PC-3 (cell line): ENCODE measurements around the gene HOXB2. TPM values are rescaled to one million over a fixed set of nuclear protein-coding genes. Genes with fewer than 3 reads are reported as not detected.

Source experiments
- ATAC-seq: fragments of 200-7000 bp; cut with Tn5 transposase; 2 replicates; pipeline ENCODE4 v1.9.1; 2020; ENCODE audit warnings: mild to moderate bottlenecking, moderate library complexity
- BruUV-seq: library from RNA; stranded (reverse); fragments of 400-500 nt; replicated peaks from 2 replicates; lab custom pipeline; 2021; lab: Mats Ljungman, UMichigan
- CTCF ChIA-PET: fragments of 300-600 bp; sonication (Branson Sonifier 250); formaldehyde crosslinking; loops from one replicate; lab custom pipeline; 2022; ENCODE audit warnings: antibody characterized with exemption; lab: Charles Lee
- POLR2A ChIA-PET: fragments of 300-600 bp; sonication (Branson Sonifier 250); formaldehyde crosslinking; loops from one replicate; lab custom pipeline; 2022; ENCODE audit warnings: antibody characterized with exemption; ENCODE audit not compliant: unreplicated experiment; lab: Charles Lee
- DNase-seq: peaks from one replicate; pipeline ENCODE4 v3.0.0-alpha.2; 2015
- H2AFZ ChIP-seq: fragments of 300-600 bp; sonication (generic); 2 replicates; pipeline ENCODE4 v1.6.0; 2016; ENCODE audit warnings: antibody characterized with exemption, low read length
- H3F3A ChIP-seq: fragments of 300-600 bp; sonication (generic); one replicate; pipeline ENCODE4 v1.6.0; 2017; ENCODE audit warnings: antibody characterized with exemption, low read length, control low read depth, mild to moderate bottlenecking; ENCODE audit not compliant: unreplicated experiment
- H3K27ac ChIP-seq: fragments of 300-600 bp; sonication (generic); 2 replicates; pipeline ENCODE4 v1.5.1; 2016; ENCODE audit warnings: mild to moderate bottlenecking, low read length
- H3K27me3 ChIP-seq: fragments of 300-600 bp; sonication (generic); 2 replicates; pipeline ENCODE4 v1.6.1; 2016; ENCODE audit warnings: low read length, mixed read lengths
- H3K36me3 ChIP-seq: fragments of 300-600 bp; sonication (generic); 2 replicates; pipeline ENCODE4 v1.6.1; 2016; ENCODE audit warnings: low read depth, mixed run types, low read length, mixed read lengths
- H3K4me1 ChIP-seq: fragments of 300-600 bp; sonication (generic); 2 replicates; pipeline ENCODE4 v1.5.1; 2016; ENCODE audit warnings: low read length; ENCODE audit not compliant: insufficient read depth
- H3K4me2 ChIP-seq: fragments of 300-600 bp; sonication (generic); 2 replicates; pipeline ENCODE4 v1.6.0; 2016; ENCODE audit warnings: low read length
- H3K4me3 ChIP-seq: fragments of 300-600 bp; sonication (generic); 2 replicates; pipeline ENCODE4 v1.5.1; 2016; ENCODE audit warnings: mild to moderate bottlenecking, low read length, mixed read lengths
- H3K79me2 ChIP-seq: fragments of 300-600 bp; sonication (generic); 2 replicates; pipeline ENCODE4 v1.6.1; 2017; ENCODE audit warnings: low read length, mixed read lengths
- H3K9ac ChIP-seq: fragments of 300-600 bp; sonication (generic); 2 replicates; pipeline ENCODE4 v1.6.0; 2016; ENCODE audit warnings: mild to moderate bottlenecking, low read length
- H3K9me2 ChIP-seq: fragments of 300-600 bp; sonication (generic); replicated peaks from 2 replicates; pipeline ENCODE4 v1.6.1; 2016; ENCODE audit warnings: mixed run types, low read length, mixed read lengths
- H3K9me3 ChIP-seq: fragments of 300-600 bp; sonication (generic); 2 replicates; pipeline ENCODE4 v1.6.1; 2016; ENCODE audit warnings: low read length, mixed read lengths
- H4K20me1 ChIP-seq: fragments of 300-600 bp; sonication (generic); 2 replicates; pipeline ENCODE4 v1.6.1; 2016; ENCODE audit warnings: low read length, mixed read lengths
- CTCF ChIP-seq: fragments of 300-600 bp; sonication (generic); conservative IDR thresholded peaks from 2 replicates; pipeline ENCODE4 v1.5.1; 2017; ENCODE audit warnings: antibody characterized with exemption, low read depth, mild to moderate bottlenecking, low read length
- EZH2 ChIP-seq: fragments of 300-600 bp; sonication (generic); IDR thresholded peaks from one replicate; pipeline ENCODE4 v1.6.1; 2017; ENCODE audit warnings: antibody characterized with exemption, mild to moderate bottlenecking, low read length; ENCODE audit not compliant: unreplicated experiment
- EZH2phosphoT487 ChIP-seq: fragments of 300-600 bp; sonication (generic); IDR thresholded peaks from 2 replicates; pipeline ENCODE4 v1.6.1; 2018; ENCODE audit warnings: mild to moderate bottlenecking, antibody characterized with exemption, low read length, borderline replicate concordance
- intact Hi-C: fragments of 100-400 bp; cut with micrococcal nuclease; formaldehyde crosslinking; loops from 2 replicates; pipeline ENCODE4 v1.9.0; 2023
- total RNA-seq: library from RNA; depleted of rRNA; stranded (reverse); fragments of >200 nt; gene quantifications from 2 replicates; pipeline ENCODE4 v1.2.3, GENCODE V29; 2014

The HOXB2 gene
- total RNA-seq, 1 experiment from 2014 or later, result 1.1 TPM

- ATAC-seq, result no peak
- no peaks in the 10 kb centered on the region for H3K9me2 ChIP-seq
- H4K20me1 ChIP-seq, result no peaks in the 10 kb centered on the region
- H3F3A ChIP-seq, result peaks cover 4% of the 10 kb centered on the region
- H3K9ac ChIP-seq, result peak overlapping the region; percentile 54
- no peak overlapping the region for H3K4me3 ChIP-seq
- peak overlapping the region; percentile 88 for H3K27ac ChIP-seq
- no peaks in the 10 kb centered on the region for H3K79me2 ChIP-seq
- H3K36me3 ChIP-seq, result no peaks in the 10 kb centered on the region
- no peak for DNase-seq
- H3K9me3 ChIP-seq, result no peaks in the 10 kb centered on the region
- intact Hi-C loops, result loop anchor here (1.0 kb wide), 1 partner anchor 8 kb away; no protein-coding TSS in a partner anchor
- H2AFZ ChIP-seq, result no peak overlapping the region
- no peaks in the 10 kb centered on the region for H3K27me3 ChIP-seq
- POLR2A ChIA-PET, result no interaction called here
- H3K4me2 ChIP-seq, result peak overlapping the region; percentile 63
- no TSS peak for BruUV-seq
- TF ChIP-seq EZH2phosphoT487 (no peak), EZH2 (no peak), CTCF (no peak)
- peaks cover 43% of the 10 kb centered on the region for H3K4me1 ChIP-seq
- CTCF ChIA-PET, result no interaction called here
These were observed 40.0 kb downstream of the HOXB2 start for GRCh38 chr17:48504953-48505352.

- CTCF ChIA-PET, result interaction anchor here (0.6 kb wide), 1 partner anchor 152 kb away, joined by 4 read pairs; no protein-coding TSS in a partner anchor
- Histone ChIP-seq H3K36me3 (no peaks in the 10 kb centered on the region), H3K4me2 (no peak overlapping the region), H3K4me3 (no peak overlapping the region), H3K9ac (no peak overlapping the region), H3K9me3 (no peaks in the 10 kb centered on the region), H4K20me1 (no peaks in the 10 kb centered on the region), H3K27ac (no peak overlapping the region), H3K4me1 (peaks cover 54% of the 10 kb centered on the region), H3K27me3 (no peaks in the 10 kb centered on the region), H3F3A (peaks cover 5% of the 10 kb centered on the region), H3K9me2 (no peaks in the 10 kb centered on the region), H3K79me2 (no peaks in the 10 kb centered on the region), H2AFZ (no peak overlapping the region)
- DNase-seq, result no peak
- no TSS peak for BruUV-seq
- POLR2A ChIA-PET, result no interaction called here
- intact Hi-C loops, result no loop called here
- ATAC-seq, result no peak
- no peak for TF ChIP-seq EZH2phosphoT487
- TF ChIP-seq EZH2, result no peak
- no peak for TF ChIP-seq CTCF
These were observed 41.2 kb downstream of the HOXB2 start for GRCh38 chr17:48503747-48504146.

- H4K20me1 ChIP-seq, result no peaks in the 10 kb centered on the region
- CTCF ChIA-PET, result no interaction called here
- H3K27me3 ChIP-seq, result no peaks in the 10 kb centered on the region
- no peaks in the 10 kb centered on the region for H3K9me2 ChIP-seq
- TF ChIP-seq EZH2, result no peak
- TF ChIP-seq CTCF, result no peak
- TF ChIP-seq EZH2phosphoT487, result no peak
- peaks cover 10% of the 10 kb centered on the region for H3F3A ChIP-seq
- DNase-seq, result no peak
- intact Hi-C loops, result no loop called here
- H3K4me1 ChIP-seq, result peaks cover 63% of the 10 kb centered on the region
- POLR2A ChIA-PET, result no interaction called here
- H3K4me3 ChIP-seq, result no peak overlapping the region
- H3K79me2 ChIP-seq, result no peaks in the 10 kb centered on the region
- ATAC-seq, result no peak
- H3K9me3 ChIP-seq, result no peaks in the 10 kb centered on the region
- H3K27ac ChIP-seq, result no peak overlapping the region
- no peak overlapping the region for H3K9ac ChIP-seq
- H3K4me2 ChIP-seq, result no peak overlapping the region
- H3K36me3 ChIP-seq, result no peaks in the 10 kb centered on the region
- no TSS peak for BruUV-seq
- H2AFZ ChIP-seq, result no peak overlapping the region
These were observed 42.0 kb downstream of the HOXB2 start for GRCh38 chr17:48502901-48503300.
